ENCODE results near the gene MSMP. TPM values are rescaled to one million over a fixed set of nuclear protein-coding genes. Genes with fewer than 3 reads are reported as not detected.

MSMP gene
- total RNA-seq, 2 experiments from 2014 or later: 2.3 to 4.1 TPM

GRCh38 chr9:35800530-35800929 is 46.5 kb upstream of the MSMP start:
- BruUV-seq (replicated peaks): no TSS peak
- H3K4me2 ChIP-seq (ENCODE audit: low read length): no peak overlapping the region
- CTCF ChIA-PET (ENCODE audit: unreplicated experiment): no interaction called here

GRCh38 chr9:35798658-35799374 is 44.7 kb upstream of the MSMP start:
- no peaks in the 10 kb centered on the region for H3K9me3 ChIP-seq (ENCODE audit: low read length)
- peaks cover 9% of the 10 kb centered on the region for H3K4me1 ChIP-seq (ENCODE audit: insufficient read depth, low read length, poor library complexity, severe bottlenecking)
- POLR2A ChIA-PET: interaction anchor here (0.7 kb wide), 1 partner anchor 10 kb away, joined by 3 read pairs; no protein-coding TSS in a partner anchor
- no peak for DNase-seq (ENCODE audit: low spot score)
- CTCF ChIA-PET (ENCODE audit: unreplicated experiment): no interaction called here
- intact Hi-C loops (cut with micrococcal nuclease; ENCODE audit: unreplicated experiment): loop anchor here (10.0 kb wide), 1 partner anchor 226 kb away; no protein-coding TSS in a partner anchor
- H3K4me2 ChIP-seq (ENCODE audit: low read length): no peak overlapping the region
- BruUV-seq (replicated peaks): no TSS peak
- no peak overlapping the region for H3K27ac ChIP-seq (ENCODE audit: low read depth, low read length, poor library complexity, severe bottlenecking)
- TF ChIP-seq CTCF (conservative IDR thresholded peaks at IDR 0.05; ENCODE audit: low read length): no peak
- no peak for TF ChIP-seq EZH2phosphoT487 (IDR thresholded peaks at IDR 0.05; ENCODE audit: borderline replicate concordance, low read depth, low read length)
- H3K36me3 ChIP-seq (ENCODE audit: insufficient read depth, low read length): no peaks in the 10 kb centered on the region
- no peaks in the 10 kb centered on the region for H4K20me1 ChIP-seq (ENCODE audit: insufficient read depth, low read length)
- no peak overlapping the region for H3K4me3 ChIP-seq (ENCODE audit: low read depth, low read length, poor library complexity, severe bottlenecking)
- H3K9me2 ChIP-seq (ENCODE audit: insufficient read depth, low read length): no peaks in the 10 kb centered on the region
- H3K79me2 ChIP-seq (ENCODE audit: insufficient read depth, low read depth, low read length): no peaks in the 10 kb centered on the region
- H2AFZ ChIP-seq (ENCODE audit: low read length): no peak overlapping the region

More at GRCh38 chr9:35800530-35800929, 46.5 kb upstream of the MSMP start:
- Histone ChIP-seq H3K4me3 (ENCODE audit: low read depth, low read length, poor library complexity, severe bottlenecking) (no peak overlapping the region), H3K79me2 (ENCODE audit: insufficient read depth, low read depth, low read length) (no peaks in the 10 kb centered on the region), H3K9me2 (ENCODE audit: insufficient read depth, low read length) (no peaks in the 10 kb centered on the region), H3K4me1 (ENCODE audit: insufficient read depth, low read length, poor library complexity, severe bottlenecking) (no peaks in the 10 kb centered on the region), H2AFZ (ENCODE audit: low read length) (no peak overlapping the region), H3K27ac (ENCODE audit: low read depth, low read length, poor library complexity, severe bottlenecking) (no peak overlapping the region), H3K9me3 (ENCODE audit: low read length) (no peaks in the 10 kb centered on the region), H3K36me3 (ENCODE audit: insufficient read depth, low read length) (peaks cover 1% of the 10 kb centered on the region; the same call in 1 of the 2 replicates), H4K20me1 (ENCODE audit: insufficient read depth, low read length) (no peaks in the 10 kb centered on the region)
- intact Hi-C loops (cut with micrococcal nuclease; ENCODE audit: unreplicated experiment): no loop called here
- POLR2A ChIA-PET: no interaction called here
- TF ChIP-seq CTCF (conservative IDR thresholded peaks at IDR 0.05; ENCODE audit: low read length) (no peak), EZH2phosphoT487 (IDR thresholded peaks at IDR 0.05; ENCODE audit: borderline replicate concordance, low read depth, low read length) (no peak)
- no peak for DNase-seq (ENCODE audit: low spot score)
